Posterior vena cava (tissue), 2 donors: Measurements from ENCODE around the gene WBP1L. TPM values are rescaled to one million over a fixed set of nuclear protein-coding genes. Genes with fewer than 3 reads are reported as not detected.

Source experiments
- DNase-seq: peaks from one replicate; pipeline ENCODE4 v3.0.0-alpha.2; 2020; ENCODE audit warnings: low spot score
- intact Hi-C, 2 donors: fragments of 100-400 bp; cut with DNase I; formaldehyde crosslinking; loops; one replicate each; pipeline versions ENCODE4 v1.14.1 to v1.14.2; 2022 to 2023
- total RNA-seq, 2 donors: library from RNA; stranded (reverse); fragmentation: NEBNext Ultra II Directional; extraction: Animal tissue kit (Norgen Biotek cat#: 25700); gene quantifications; one replicate each; pipeline ENCODE4 v1.2.1, GENCODE V29; 2021
- donor health status: DM: yes; HTN: yes; CAD: no.
- donor health status: DM: yes; HTN: yes; CAD: no.

The WBP1L gene
- total RNA-seq, 2 donors from 2014 or later: 61.4 to 62.7 TPM

GRCh38 chr10:102796407-102797176 lies 52.8 kb downstream of the WBP1L start:
- intact Hi-C loops: no loop called here
- peak; percentile 97 for DNase-seq

GRCh38 chr10:102799691-102800471 lies 56.1 kb downstream of the WBP1L start:
- peak; percentile 80 for DNase-seq
- intact Hi-C loops: no loop called here

- DNase-seq: no peak
- intact Hi-C loops: no loop called here
Measured at GRCh38 chr10:102800611-102801335, 57.0 kb downstream of the WBP1L start.

GRCh38 chr10:102801496-102801895 lies 57.7 kb downstream of the WBP1L start:
- intact Hi-C loops: no loop called here
- DNase-seq: no peak

GRCh38 chr10:102801978-102802377 lies 58.2 kb downstream of the WBP1L start:
- no peak for DNase-seq
- intact Hi-C loops: no loop called here

GRCh38 chr10:102802920-102803534 lies 59.3 kb downstream of the WBP1L start:
- intact Hi-C loops: no loop called here
- DNase-seq: peak; percentile 92

GRCh38 chr10:102804382-102805055 lies 60.8 kb downstream of the WBP1L start:
- intact Hi-C loops: no loop called here
- DNase-seq: no peak

- intact Hi-C loops: no loop called here
Measured at GRCh38 chr10:102808380-102808779, 64.6 kb downstream of the WBP1L start.

GRCh38 chr10:102811346-102811745 lies 67.6 kb downstream of the WBP1L start:
- intact Hi-C loops: loop anchor here (5.0 to 10.0 kb wide), 2 partner anchors 64 to 77 kb away; no protein-coding TSS in a partner anchor

More at GRCh38 chr10:102808380-102808779, 64.6 kb downstream of the WBP1L start:
- no peak for DNase-seq

GRCh38 chr10:102812231-102812876 lies 68.6 kb downstream of the WBP1L start:
- no peak for DNase-seq
- intact Hi-C loops: loop anchor here (5.0 to 10.0 kb wide), 2 partner anchors 65 to 78 kb away; no protein-coding TSS in a partner anchor

More at GRCh38 chr10:102811346-102811745, 67.6 kb downstream of the WBP1L start:
- DNase-seq: no peak

- no peak for DNase-seq
- intact Hi-C loops: loop anchor here (5.0 to 10.0 kb wide), 2 partner anchors 66 to 78 kb away; no protein-coding TSS in a partner anchor
Measured at GRCh38 chr10:102813017-102813541, 69.3 kb downstream of the WBP1L start.

GRCh38 chr10:102813734-102814452 lies 70.1 kb downstream of the WBP1L start:
- peak; percentile 83 for DNase-seq
- intact Hi-C loops: loop anchor here (5.0 to 10.0 kb wide), 2 partner anchors 67 to 79 kb away; no protein-coding TSS in a partner anchor

GRCh38 chr10:102814453-102814871 lies 70.7 kb downstream of the WBP1L start:
- DNase-seq: peak; percentile 88
- intact Hi-C loops: loop anchor here (5.0 to 10.0 kb wide), 2 partner anchors 67 to 80 kb away; no protein-coding TSS in a partner anchor

- peak; percentile 95 for DNase-seq
- intact Hi-C loops: loop anchor here (5.0 to 10.0 kb wide), 2 partner anchors 68 to 80 kb away; no protein-coding TSS in a partner anchor
Measured at GRCh38 chr10:102814873-102815661, 71.3 kb downstream of the WBP1L start.

GRCh38 chr10:102815790-102816549 lies 72.2 kb downstream of the WBP1L start:
- intact Hi-C loops: loop anchor here in 1 of 2 donors (10.0 kb wide), 1 partner anchor 81 kb away; no protein-coding TSS in a partner anchor

More at GRCh38 chr10:102815790-102816549, 72.2 kb downstream of the WBP1L start:
- DNase-seq: no peak
